GM19468 (cell line): ENCODE measurements around the gene SMPDL3B.
"Not testable (repeated sequence)": the region's sequence is repeated elsewhere in the genome, so short reads cannot be mapped to it uniquely, and the experiment has no call there.

ENCODE experiments used
- ATAC-seq: cut with Tn5 transposase; IDR thresholded peaks from one replicate; pipeline ENCODE4 v1.9.1; 2021; ENCODE audit warnings: mild to moderate bottlenecking, moderate library complexity, moderate number of reproducible peaks; ENCODE audit not compliant: unreplicated experiment; ENCODE audit errors: extremely low read depth

SMPDL3B gene

GRCh38 chr1:27967106-27967883 is 32.5 kb downstream of the SMPDL3B start:
- no peak for ATAC-seq

GRCh38 chr1:27967884-27968466 is 33.2 kb downstream of the SMPDL3B start:
- ATAC-seq: no peak

GRCh38 chr1:27968692-27969091 is 33.9 kb downstream of the SMPDL3B start:
- no peak for ATAC-seq

GRCh38 chr1:27970401-27970800 is 35.6 kb downstream of the SMPDL3B start:
- ATAC-seq: no peak

- no peak for ATAC-seq
Observed at GRCh38 chr1:27971674-27972073, 36.9 kb downstream of the SMPDL3B start.

- ATAC-seq: no peak
Observed at GRCh38 chr1:27972141-27972540, 37.3 kb downstream of the SMPDL3B start.

- ATAC-seq: no peak
Observed at GRCh38 chr1:27973771-27974416, 39.1 kb downstream of the SMPDL3B start.

GRCh38 chr1:27974417-27974781 is 39.6 kb downstream of the SMPDL3B start:
- no peak for ATAC-seq

GRCh38 chr1:27979151-27979858 is 44.5 kb downstream of the SMPDL3B start:
- no peak for ATAC-seq

- ATAC-seq: no peak
Observed at GRCh38 chr1:27979859-27980201, 45.0 kb downstream of the SMPDL3B start.

- ATAC-seq: no peak
Observed at GRCh38 chr1:27980216-27980845, 45.5 kb downstream of the SMPDL3B start.

- ATAC-seq: no peak
Observed at GRCh38 chr1:27981145-27981544, 46.3 kb downstream of the SMPDL3B start.

GRCh38 chr1:27990920-27991537 is 56.2 kb downstream of the SMPDL3B start:
- no peak for ATAC-seq

GRCh38 chr1:27992276-27992675 is 57.5 kb downstream of the SMPDL3B start:
- no peak for ATAC-seq

- ATAC-seq: no peak
Observed at GRCh38 chr1:27993241-27993640, 58.4 kb downstream of the SMPDL3B start.

GRCh38 chr1:27994060-27994459 is 59.3 kb downstream of the SMPDL3B start:
- ATAC-seq: no peak

- not testable (repeated sequence) for ATAC-seq
Observed at GRCh38 chr1:27994526-27994925, 59.7 kb downstream of the SMPDL3B start.

GRCh38 chr1:27999055-27999454 is 64.3 kb downstream of the SMPDL3B start:
- no peak for ATAC-seq

- no peak for ATAC-seq
Observed at GRCh38 chr1:28002600-28002999, 67.8 kb downstream of the SMPDL3B start.

- not testable (repeated sequence) for ATAC-seq
Observed at GRCh38 chr1:28003117-28003516, 68.3 kb downstream of the SMPDL3B start.
